Uterus (tissue), 2 donors: ENCODE results near the gene DDX28.

Experiments
- CTCF ChIP-seq, 4 experiments: fragments of 200-600 bp in 2 of 4; fragments of 450-650 bp in 2 of 4; sonication (generic) in 2 of 4; IDR thresholded peaks; one replicate each; pipeline ENCODE4 v1.5.1; 2016 to 2019; ENCODE audit warnings: antibody characterized with exemption in 4 of 4, mild to moderate bottlenecking in 2 of 4, moderate library complexity in 1 of 4
- POLR2A ChIP-seq, 2 donors: fragments of 450-650 bp; IDR thresholded peaks; one replicate each; pipeline ENCODE4 v1.6.1; 2016; ENCODE audit warnings: antibody characterized with exemption in 2 of 2, mild to moderate bottlenecking in 1 of 2, moderate library complexity in 1 of 2

GRCh38 chr16:68015681-68016080 is 7.4 kb downstream of the DDX28 start, which contains the start of gene DPEP2NB:
- no peak for TF ChIP-seq CTCF (IDR thresholded peaks at IDR 0.05)
- no peak for TF ChIP-seq POLR2A (IDR thresholded peaks at IDR 0.05)
